ENCODE data around the gene CPLX1.
"Not testable (repeated sequence)": the region's sequence is repeated elsewhere in the genome, so short reads cannot be mapped to it uniquely, and the experiment has no call there.

Gene CPLX1

DNA sequence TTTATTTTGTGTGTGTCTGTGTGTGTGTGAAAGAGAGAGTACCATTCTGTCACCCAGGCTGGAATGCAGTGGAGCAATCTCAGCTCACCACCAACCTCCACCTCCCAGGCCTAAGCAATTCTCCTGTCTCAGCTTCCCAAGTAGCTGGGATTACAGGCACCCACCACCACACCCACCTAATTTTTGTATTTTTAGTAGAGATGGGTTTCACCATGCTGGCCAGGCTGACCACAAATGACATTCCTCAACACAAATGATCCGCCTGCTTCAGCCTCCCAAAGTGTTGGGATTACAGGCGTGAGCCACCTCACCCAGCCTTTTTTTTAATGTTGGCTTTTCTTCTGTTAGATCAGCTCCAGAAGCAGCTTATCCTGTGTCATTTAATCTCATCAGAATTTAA is 50.4 kb downstream of the CPLX1 start:
- DNase-seq: not testable (repeated sequence)

GRCh38 chr4:774419-775092 is 51.4 kb downstream of the CPLX1 start:
- not testable (repeated sequence) for DNase-seq

DNA sequence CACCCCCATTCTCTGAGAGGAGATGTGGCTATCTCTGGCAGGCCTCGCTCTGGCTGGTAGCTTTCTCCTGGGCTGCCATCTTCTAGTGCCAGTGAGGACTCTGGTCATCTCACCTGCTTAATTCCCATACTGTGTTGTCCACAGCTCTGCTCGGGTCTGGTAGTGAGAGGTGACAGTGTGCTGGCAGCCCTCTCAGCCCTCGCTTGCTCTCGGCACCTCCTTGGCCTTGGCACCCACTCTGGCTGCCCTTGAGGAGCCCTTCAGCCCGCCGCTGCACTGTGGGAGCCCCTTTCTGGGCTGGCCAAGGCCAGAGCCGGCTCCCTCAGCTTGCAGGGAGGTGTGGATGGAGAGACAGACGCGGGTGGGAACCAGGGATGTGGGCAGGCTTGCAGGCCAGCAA is 52.7 kb downstream of the CPLX1 start:
- DNase-seq: no peak

GRCh38 chr4:772776-773175 is 53.2 kb downstream of the CPLX1 start:
- no peak for DNase-seq

DNA sequence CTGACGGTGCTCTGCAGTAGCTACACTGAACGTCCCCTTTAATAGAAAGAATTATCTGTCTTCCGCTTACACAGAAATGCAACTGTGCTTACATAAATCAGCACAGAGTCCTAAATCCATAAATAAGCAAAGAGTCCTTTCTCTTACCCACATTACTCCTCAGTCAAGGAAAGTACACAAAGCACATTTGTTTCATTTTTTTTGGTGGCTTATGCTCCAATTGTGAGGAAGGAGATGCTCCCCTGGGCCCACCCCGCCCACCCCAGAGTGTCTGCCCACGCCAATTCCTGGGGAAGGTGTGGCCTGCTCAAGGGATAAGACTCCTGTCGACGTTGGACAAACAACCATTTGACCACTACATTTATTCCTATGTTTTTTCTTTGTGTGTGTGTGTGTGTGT is 53.8 kb downstream of the CPLX1 start:
- no peak for DNase-seq

DNA sequence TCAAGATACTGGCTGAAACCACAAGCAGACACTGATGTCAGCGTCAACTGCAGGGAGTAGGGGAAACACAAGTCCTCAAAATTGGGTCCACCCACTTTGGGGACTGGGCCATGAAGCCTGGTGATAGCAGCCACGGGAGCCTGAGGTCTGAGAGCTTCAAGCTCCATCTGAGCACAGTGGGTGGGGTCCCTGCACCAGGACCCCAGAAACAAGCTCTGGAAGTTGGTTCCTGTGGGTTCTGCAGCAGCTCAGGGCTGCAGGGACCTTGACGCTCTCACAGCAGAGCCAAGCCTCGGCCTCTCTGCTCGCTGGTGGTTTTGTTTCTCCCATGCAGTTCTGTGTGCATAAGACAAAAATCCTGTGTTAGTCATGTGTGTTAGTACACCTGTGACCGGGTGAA is 54.5 kb downstream of the CPLX1 start:
- DNase-seq: no peak

GRCh38 chr4:770022-770421 is 55.9 kb downstream of the CPLX1 start:
- no peak for DNase-seq

DNA sequence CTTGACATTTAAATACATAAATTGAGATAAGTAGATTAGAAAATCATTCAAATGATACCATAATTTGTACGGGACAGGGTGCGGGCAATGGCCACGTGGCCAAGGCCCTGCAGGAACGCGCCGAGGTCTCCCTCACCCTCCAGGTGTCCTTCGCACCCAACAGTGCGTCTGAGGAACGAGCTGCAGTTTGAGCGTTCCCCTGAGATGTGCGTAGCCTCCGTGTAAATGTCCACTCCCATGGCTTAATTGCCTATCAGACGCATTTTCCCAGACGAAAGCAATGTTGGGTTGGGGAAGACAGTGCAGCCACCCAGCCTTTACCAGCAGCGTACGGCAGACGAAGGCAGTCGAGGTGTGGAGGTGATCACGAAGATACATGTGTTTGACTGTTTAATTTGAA is 56.4 kb downstream of the CPLX1 start:
- DNase-seq: no peak

DNA sequence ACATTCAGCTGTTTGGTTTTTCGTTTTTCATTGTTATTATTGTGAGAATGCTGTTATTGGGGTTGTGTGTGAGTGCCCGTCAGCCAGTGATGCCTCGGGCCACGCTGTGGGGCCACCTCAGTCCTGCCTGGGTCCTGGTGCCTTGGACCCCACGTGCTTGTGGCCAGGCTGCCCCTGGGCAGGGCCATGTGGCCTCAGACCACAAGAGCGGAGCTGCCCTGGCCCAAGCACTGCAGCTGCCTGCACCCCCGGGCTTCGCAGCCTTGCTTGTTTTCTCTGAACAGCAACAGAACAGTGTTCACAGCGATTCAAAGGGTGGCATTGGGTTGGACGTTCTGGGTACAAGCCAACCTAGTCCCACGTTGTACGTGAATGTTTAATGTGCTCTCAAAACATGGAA is 56.9 kb downstream of the CPLX1 start:
- no peak for DNase-seq

DNA sequence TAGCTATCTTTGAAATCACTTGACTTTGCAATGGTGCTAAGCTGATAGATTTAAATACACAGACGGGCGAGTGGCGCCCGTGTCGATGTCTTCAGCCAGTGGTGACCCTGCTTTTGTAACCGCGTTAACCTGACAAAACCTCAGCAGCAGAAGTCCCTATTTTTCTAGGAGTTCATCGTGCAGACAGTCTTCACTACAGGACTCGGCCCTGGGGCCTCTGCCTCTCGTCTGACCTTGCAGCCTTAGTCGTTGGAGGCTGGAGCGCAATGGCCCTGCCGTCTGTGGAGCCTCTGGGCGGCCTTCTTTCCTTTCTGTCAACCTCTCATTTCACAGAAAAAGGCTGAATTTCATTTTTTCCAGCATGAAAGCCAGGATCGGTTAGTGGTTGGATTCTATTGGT is 57.9 kb downstream of the CPLX1 start:
- DNase-seq: no peak

DNA sequence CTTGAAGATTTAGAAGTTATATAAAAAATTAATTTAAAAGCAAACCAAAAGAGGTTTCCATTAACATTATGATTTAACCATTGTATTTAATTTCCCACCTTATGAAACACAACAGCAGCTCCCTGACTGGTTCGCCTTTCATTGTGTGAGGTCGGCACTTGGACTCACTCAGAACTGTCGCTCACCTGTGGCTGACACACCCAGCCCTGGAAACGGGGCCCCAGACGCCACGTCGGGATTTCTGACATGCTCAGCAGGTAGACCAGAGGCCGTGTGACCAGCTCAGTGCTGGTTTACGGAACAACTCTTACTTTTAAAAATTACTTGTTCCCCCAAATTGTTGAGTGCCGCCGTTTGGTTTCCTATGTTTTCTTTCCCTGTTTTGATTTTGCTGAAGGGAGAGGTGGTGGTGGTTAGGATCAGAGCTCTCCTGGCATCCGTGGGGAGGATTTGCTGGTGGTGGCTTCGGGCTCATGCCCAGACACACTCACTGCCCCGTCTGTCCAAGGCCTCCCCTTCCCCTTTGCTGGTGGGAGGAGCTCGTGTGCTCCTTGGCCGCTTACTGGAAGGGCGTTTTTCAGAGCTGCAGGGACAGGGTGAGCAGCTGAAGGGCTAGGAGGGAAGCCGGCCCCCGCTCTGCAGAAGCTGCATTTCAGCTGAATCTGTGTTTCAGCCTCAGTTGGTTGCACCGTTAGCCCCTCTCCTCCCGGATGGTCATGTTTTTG is 59.2 kb downstream of the CPLX1 start:
- DNase-seq: no peak

DNA sequence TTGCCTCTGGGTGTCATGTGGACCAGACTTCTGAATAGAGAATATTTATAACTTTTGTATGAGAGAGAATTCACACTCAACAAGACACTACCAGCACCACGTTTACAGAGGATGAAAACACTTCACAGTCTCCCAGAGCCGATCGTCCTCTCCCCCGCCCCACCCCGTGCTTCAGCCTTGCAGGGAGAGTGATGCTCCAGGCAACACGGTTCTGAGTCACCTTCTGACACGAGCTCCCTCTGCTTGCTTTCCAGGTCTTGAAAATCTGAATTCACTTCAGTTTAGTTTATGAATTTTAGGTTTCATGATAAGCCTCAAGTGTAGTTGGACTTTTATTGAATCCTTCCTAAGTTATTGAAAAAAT is 59.8 kb downstream of the CPLX1 start:
- no peak for DNase-seq

- no peak for DNase-seq
These were observed 61.3 kb downstream of the CPLX1 start for GRCh38 chr4:764405-765169.

- no peak for DNase-seq
These were observed 62.0 kb downstream of the CPLX1 start for GRCh38 chr4:763922-764321.

DNA sequence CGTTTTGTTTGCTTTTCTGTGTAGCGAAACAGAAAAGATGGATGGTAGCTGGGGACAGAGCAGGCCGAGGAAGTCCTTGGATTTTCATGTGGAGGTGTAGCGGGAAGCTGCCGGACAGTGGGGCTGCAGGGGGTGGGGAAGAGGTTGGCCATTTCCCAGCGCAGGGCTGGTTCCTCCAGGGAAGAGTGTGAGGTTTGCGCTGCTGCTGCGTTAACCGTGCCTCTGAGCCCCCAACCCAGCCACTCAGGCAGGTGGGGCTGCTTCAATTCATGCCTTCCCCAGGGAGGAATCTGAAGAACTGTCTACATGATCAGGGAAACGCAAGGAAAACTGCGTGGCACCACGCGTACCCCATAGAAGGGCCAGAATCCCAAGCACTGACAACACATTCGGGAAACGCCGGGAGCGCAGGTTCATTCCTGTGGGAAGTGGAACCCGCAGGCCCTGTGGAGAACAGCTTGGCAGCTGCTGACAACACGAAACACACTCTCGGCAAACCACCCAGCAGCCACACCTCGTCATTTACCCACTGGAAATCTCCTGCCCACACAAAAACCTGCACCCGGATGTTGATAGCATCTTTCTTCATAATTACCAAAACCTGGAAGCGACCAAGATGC is 62.6 kb downstream of the CPLX1 start:
- no peak for DNase-seq

GRCh38 chr4:762211-763190 is 63.4 kb downstream of the CPLX1 start:
- DNase-seq: no peak

- no peak for DNase-seq
These were observed 64.2 kb downstream of the CPLX1 start for GRCh38 chr4:761739-762138.

- no peak for DNase-seq
These were observed 64.8 kb downstream of the CPLX1 start for GRCh38 chr4:761086-761485.

DNA sequence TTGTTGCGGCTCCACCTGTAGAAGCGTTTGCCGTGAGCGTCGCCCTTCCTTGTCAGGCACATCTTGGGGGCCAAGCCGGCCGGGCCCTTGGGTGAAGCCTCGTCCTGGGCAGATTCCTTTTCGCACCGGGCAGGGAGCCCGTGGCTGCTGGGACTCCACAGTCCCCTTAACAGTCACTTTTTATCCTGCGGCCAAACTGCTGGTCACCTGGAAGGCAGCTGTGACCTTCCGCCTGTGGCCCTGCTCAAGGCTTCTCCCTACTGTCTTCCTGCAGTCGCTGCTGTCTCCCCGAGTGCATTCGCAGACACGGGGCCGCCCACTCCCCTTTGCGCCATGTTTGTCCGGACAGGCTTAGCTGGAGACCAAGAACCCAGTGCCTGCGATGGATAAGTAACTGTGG is 65.3 kb downstream of the CPLX1 start:
- no peak for DNase-seq

DNA sequence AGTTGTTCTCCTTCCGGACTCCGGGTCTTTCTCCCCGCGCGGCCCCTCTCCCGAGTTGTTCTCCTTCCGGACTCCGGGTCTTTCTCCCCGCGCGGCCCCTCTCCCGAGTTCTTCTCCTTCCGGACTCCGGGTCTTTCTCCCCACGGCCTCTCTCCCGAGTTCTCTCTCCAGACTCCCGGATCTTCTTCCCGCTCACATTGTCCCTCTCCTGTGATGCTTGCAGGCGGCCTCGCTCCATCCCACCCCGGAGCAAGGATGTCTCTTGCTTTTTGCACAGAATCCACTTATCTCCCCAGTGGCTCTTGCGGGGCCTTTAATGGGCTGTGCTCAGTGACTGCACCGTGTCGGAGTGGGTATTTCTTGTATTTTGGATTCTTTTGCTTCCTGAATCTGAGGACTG is 66.1 kb downstream of the CPLX1 start:
- DNase-seq: not testable (repeated sequence)

GRCh38 chr4:757111-757510 is 68.8 kb downstream of the CPLX1 start:
- no peak for DNase-seq
